Endothelial cell of umbilical vein (primary cell): ENCODE measurements around the gene ZNRF3. TPM values are rescaled to one million over a fixed set of nuclear protein-coding genes. Genes with fewer than 3 reads are reported as not detected.

Source experiments
- BruUV-seq: library from RNA; stranded (reverse); fragments of 400-500 nt; replicated peaks from 2 replicates; lab custom pipeline; 2021; lab: Mats Ljungman, UMichigan
- CTCF ChIA-PET: fragments of 300-600, 350-600 bp; sonication (Branson Sonifier 250); formaldehyde crosslinking; loops from one replicate; lab custom pipeline; 2021; ENCODE audit warnings: antibody characterized with exemption, inconsistent platforms; lab: Charles Lee
- POLR2A ChIA-PET: fragments of 300-600, 350-600 bp; sonication (Branson Sonifier 250); formaldehyde crosslinking; loops from one replicate; lab custom pipeline; 2021; ENCODE audit warnings: antibody characterized with exemption, inconsistent platforms; lab: Charles Lee
- DNase-seq: peaks from one replicate; pipeline ENCODE4 v3.0.0-alpha.2; 2011; ENCODE audit warnings: low read depth, low spot score
- FAIRE-seq: peaks from 2 replicates; lab custom pipeline; 2011; peaks lifted over from hg19 to GRCh38; lab: Jason Lieb, UNC
- H2AFZ ChIP-seq: 2 replicates; pipeline ENCODE4 v1.6.0; 2012; ENCODE audit warnings: low read depth, low read length, control low read depth, inconsistent platforms
- H3K27ac ChIP-seq: 2 replicates; pipeline ENCODE4 v1.5.1; 2011; ENCODE audit warnings: low read depth, mild to moderate bottlenecking, control low read depth, low read length, moderate library complexity; ENCODE audit not compliant: insufficient read depth
- H3K27me3 ChIP-seq, 2 experiments: 2 replicates each; pipeline versions ENCODE4 v1.6.0 to v1.6.1; 2011; ENCODE audit warnings: low read length in 2 of 2, mixed read lengths in 1 of 2; ENCODE audit not compliant: control insufficient read depth in 2 of 2, insufficient read depth in 2 of 2
- H3K36me3 ChIP-seq, 2 experiments: 2 replicates in 1 of 2; 3 replicates in 1 of 2; pipeline ENCODE4 v1.5.1; 2011; ENCODE audit warnings: low read length in 2 of 2, mild to moderate bottlenecking in 1 of 2, moderate library complexity in 1 of 2; ENCODE audit not compliant: control insufficient read depth in 2 of 2, insufficient read depth in 2 of 2; ENCODE audit errors: extremely low read depth in 1 of 2
- H3K4me1 ChIP-seq: 3 replicates; pipeline ENCODE4 v1.5.1; 2011; ENCODE audit warnings: mild to moderate bottlenecking, low read length; ENCODE audit not compliant: control insufficient read depth, insufficient read depth; ENCODE audit errors: extremely low read depth
- H3K4me2 ChIP-seq: 2 replicates; pipeline ENCODE4 v1.6.1; 2011; ENCODE audit warnings: low read length, control low read depth, mixed read lengths; ENCODE audit not compliant: insufficient read depth
- H3K4me3 ChIP-seq, 3 experiments: fragments of 200-600 bp in 1 of 3; sonication (generic), shearing (Covaris generic) in 1 of 3; replicated peaks in 1 of 3; 2 replicates each; pipeline ENCODE4 v1.5.1; 2011 to 2016; ENCODE audit warnings: control low read depth in 3 of 3, low read length in 3 of 3, mild to moderate bottlenecking in 2 of 3, inconsistent platforms in 1 of 3, low read depth in 1 of 3, moderate library complexity in 1 of 3; ENCODE audit not compliant: insufficient read depth in 1 of 3
- H3K79me2 ChIP-seq: 2 replicates; pipeline ENCODE4 v1.6.0; 2012; ENCODE audit warnings: low read length, inconsistent platforms; ENCODE audit not compliant: control insufficient read depth, insufficient read depth
- H3K9ac ChIP-seq: replicated peaks from 2 replicates; pipeline ENCODE3; 2011; ENCODE audit warnings: low read length, control low read depth; ENCODE audit not compliant: insufficient read depth; ENCODE audit errors: extremely low read depth
- H3K9me1 ChIP-seq: replicated peaks from 3 replicates; pipeline ENCODE4 v1.6.0; 2011; ENCODE audit warnings: mild to moderate bottlenecking, low read length; ENCODE audit not compliant: control insufficient read depth, insufficient read depth; ENCODE audit errors: extremely low read depth
- H3K9me3 ChIP-seq: replicated peaks from 2 replicates; pipeline ENCODE4 v1.5.1; 2012; ENCODE audit warnings: low read length, inconsistent platforms; ENCODE audit not compliant: control insufficient read depth, insufficient read depth
- H4K20me1 ChIP-seq: replicated peaks from 2 replicates; pipeline ENCODE3; 2011; ENCODE audit warnings: mild to moderate bottlenecking, low read length; ENCODE audit not compliant: control insufficient read depth, insufficient read depth; ENCODE audit errors: extremely low read depth
- EZH2 ChIP-seq: IDR thresholded peaks from 2 replicates; pipeline ENCODE4 v1.6.1; 2012; ENCODE audit warnings: borderline replicate concordance, low read depth, mild to moderate bottlenecking, moderate library complexity, low read length, inconsistent platforms; ENCODE audit not compliant: severe bottlenecking
- FOS ChIP-seq: IDR thresholded peaks from 2 replicates; pipeline ENCODE4 v1.6.1; 2011; ENCODE audit warnings: mild to moderate bottlenecking, low read length, moderate library complexity, borderline replicate concordance; ENCODE audit not compliant: insufficient read depth
- GATA2 ChIP-seq: IDR thresholded peaks from 2 replicates; pipeline ENCODE4 v1.7.0; 2011; ENCODE audit warnings: low read depth, mild to moderate bottlenecking, moderate library complexity, mixed read lengths, low read length; ENCODE audit not compliant: insufficient read length, insufficient read depth
- JUN ChIP-seq: IDR thresholded peaks from 2 replicates; pipeline ENCODE4 v1.6.1; 2011; ENCODE audit warnings: borderline replicate concordance, low read depth; ENCODE audit not compliant: insufficient read length, insufficient read depth
- MYC ChIP-seq: IDR thresholded peaks from one replicate; pipeline ENCODE4 v1.6.1; 2011; ENCODE audit warnings: mild to moderate bottlenecking, low read depth, low read length
- POLR2A ChIP-seq: IDR thresholded peaks from 2 replicates; pipeline ENCODE4 v1.6.1; 2012; ENCODE audit warnings: low read depth, mild to moderate bottlenecking, control low read depth, low read length
- POLR2AphosphoS5 ChIP-seq: IDR thresholded peaks from 2 replicates; pipeline ENCODE4 v1.6.1; 2012; ENCODE audit warnings: low read depth, mild to moderate bottlenecking, control low read depth, low read length, moderate library complexity; ENCODE audit not compliant: insufficient read depth
- dilution Hi-C: fragments of 300-500 bp; cut with MboI; formaldehyde crosslinking; loops from one replicate; pipeline ENCODE4 v1.15.0; 2019; ENCODE audit warnings: low sequenced_read_pairs; ENCODE audit not compliant: extremely low pct_ligation_motif_present
- intact Hi-C: fragments of 100-400 bp; cut with micrococcal nuclease; formaldehyde crosslinking; loops from one replicate; pipeline ENCODE4 v1.10.0; 2022
- polyA plus RNA-seq, 4 experiments: library from polyadenylated mRNA; depleted of rRNA in 3 of 4; stranded (reverse) in 3 of 4; unstranded in 1 of 4; fragments of >200 nt; gene quantifications; 2 replicates each; pipeline versions ENCODE4 v1.2.1 to v1.2.3, GENCODE V29; 2011 to 2012; ENCODE audit warnings: missing spikeins in 1 of 4
- total RNA-seq: library from RNA; stranded (reverse); gene quantifications from 2 replicates; pipeline ENCODE4 v1.2.3, GENCODE V29; 2021
- TF ChIP-seq, protein P1 (sequence below): IDR thresholded peaks from 2 replicates; pipeline ENCODE4 v1.6.1; 2011; ENCODE audit not compliant: insufficient read depth, insufficient read length
- TF ChIP-seq, protein P2 (sequence below), 2 donors: IDR thresholded peaks; 1 replicate in 1 of 2; 2 replicates in 1 of 2; pipeline ENCODE4 v1.5.1; 2011; ENCODE audit warnings: low read length in 2 of 2, mild to moderate bottlenecking in 2 of 2, moderate library complexity in 2 of 2, control low read depth in 1 of 2, inconsistent platforms in 1 of 2, low read depth in 1 of 2; ENCODE audit not compliant: insufficient read depth in 1 of 2; ENCODE audit errors: extremely low read depth in 1 of 2

Gene ZNRF3
- total and polyA plus RNA-seq, 2 donors (not counting 3 experiments of a cell fraction or from before 2014, with no cell fraction given): 2.7 to 5.2 TPM

DNA sequence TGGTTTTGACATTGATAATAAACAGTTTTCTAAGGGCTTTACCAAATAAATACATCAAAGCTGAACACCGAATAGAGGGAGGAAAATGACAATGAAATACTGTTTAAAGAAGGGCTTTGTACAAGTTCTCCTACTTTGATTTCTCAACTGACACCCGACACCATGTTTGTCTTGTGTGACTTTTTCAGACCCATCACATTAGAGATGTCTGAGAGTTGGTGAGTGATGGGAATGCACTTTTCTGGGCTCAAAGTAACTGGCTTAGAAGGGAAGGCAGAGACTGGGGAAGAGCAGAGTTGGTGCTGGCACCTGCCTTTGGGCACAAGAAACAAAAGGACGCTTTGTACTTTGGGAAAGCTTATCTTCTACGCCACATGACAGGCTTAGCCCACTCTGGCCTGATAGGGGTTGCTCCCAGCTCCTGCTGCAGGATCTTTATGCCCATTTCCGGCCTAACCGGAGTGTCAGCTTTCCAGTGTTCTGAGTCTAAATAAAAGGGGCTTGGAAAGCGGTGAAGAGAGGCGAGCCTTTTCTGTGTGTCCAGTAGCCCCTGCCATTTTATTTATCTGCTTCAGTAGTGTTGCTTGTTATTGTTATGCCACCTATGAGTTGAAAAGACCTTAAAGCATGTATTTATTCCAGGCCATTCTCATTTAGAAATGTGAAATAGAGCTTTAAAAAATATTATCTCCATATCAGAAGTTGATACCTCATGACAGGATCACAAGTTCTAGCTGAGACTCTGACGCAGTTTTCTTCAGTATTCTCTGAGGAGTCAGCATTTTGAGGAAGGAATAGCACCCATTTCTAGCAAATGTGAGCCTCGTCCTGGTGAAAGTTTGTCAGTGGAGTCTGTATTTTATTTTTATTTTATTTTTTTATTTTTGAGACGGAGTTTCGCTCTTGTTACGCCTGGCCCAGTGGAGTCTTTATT is 213.6 kb downstream of the ZNRF3 start:
- ChIA-PET CTCF (no interaction called here), POLR2A (no interaction called here)
- H3K9me1 ChIP-seq: no peaks in the 10 kb centered on the region
- no peak overlapping the region for H3K27ac ChIP-seq
- DNase-seq: no peak
- peaks cover 4 to 8% of the 10 kb centered on the region in 2 experiments for H3K27me3 ChIP-seq
- no peak overlapping the region for H3K9ac ChIP-seq
- H3K9me3 ChIP-seq: no peaks in the 10 kb centered on the region
- no peak overlapping the region for H3K4me2 ChIP-seq
- no peak overlapping the region for H3K4me3 ChIP-seq
- H4K20me1 ChIP-seq: no peaks in the 10 kb centered on the region
- dilution Hi-C loops (no loop called here), intact Hi-C loops (no loop called here)
- H2AFZ ChIP-seq: no peak overlapping the region
- H3K79me2 ChIP-seq: no peaks in the 10 kb centered on the region
- no peaks in the 10 kb centered on the region for H3K4me1 ChIP-seq
- TF ChIP-seq, protein P1, sequence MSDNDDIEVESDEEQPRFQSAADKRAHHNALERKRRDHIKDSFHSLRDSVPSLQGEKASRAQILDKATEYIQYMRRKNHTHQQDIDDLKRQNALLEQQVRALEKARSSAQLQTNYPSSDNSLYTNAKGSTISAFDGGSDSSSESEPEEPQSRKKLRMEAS: no peak
- no peak for TF ChIP-seq GATA2
- no peak for TF ChIP-seq JUN
- TF ChIP-seq, protein P2, sequence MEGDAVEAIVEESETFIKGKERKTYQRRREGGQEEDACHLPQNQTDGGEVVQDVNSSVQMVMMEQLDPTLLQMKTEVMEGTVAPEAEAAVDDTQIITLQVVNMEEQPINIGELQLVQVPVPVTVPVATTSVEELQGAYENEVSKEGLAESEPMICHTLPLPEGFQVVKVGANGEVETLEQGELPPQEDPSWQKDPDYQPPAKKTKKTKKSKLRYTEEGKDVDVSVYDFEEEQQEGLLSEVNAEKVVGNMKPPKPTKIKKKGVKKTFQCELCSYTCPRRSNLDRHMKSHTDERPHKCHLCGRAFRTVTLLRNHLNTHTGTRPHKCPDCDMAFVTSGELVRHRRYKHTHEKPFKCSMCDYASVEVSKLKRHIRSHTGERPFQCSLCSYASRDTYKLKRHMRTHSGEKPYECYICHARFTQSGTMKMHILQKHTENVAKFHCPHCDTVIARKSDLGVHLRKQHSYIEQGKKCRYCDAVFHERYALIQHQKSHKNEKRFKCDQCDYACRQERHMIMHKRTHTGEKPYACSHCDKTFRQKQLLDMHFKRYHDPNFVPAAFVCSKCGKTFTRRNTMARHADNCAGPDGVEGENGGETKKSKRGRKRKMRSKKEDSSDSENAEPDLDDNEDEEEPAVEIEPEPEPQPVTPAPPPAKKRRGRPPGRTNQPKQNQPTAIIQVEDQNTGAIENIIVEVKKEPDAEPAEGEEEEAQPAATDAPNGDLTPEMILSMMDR (IDR thresholded peaks at IDR 0.05; ENCODE audit: extremely low read depth in 1 of 2, insufficient read depth in 1 of 2, low read depth in 1 of 2, low read length in 2 of 2): no peak
- TF ChIP-seq MYC: no peak
- no peak for TF ChIP-seq POLR2AphosphoS5
- no peak for TF ChIP-seq FOS
- TF ChIP-seq POLR2A: no peak
- TF ChIP-seq EZH2: no peak
- no peak for FAIRE-seq
- no peaks in the 10 kb centered on the region for H3K36me3 ChIP-seq
- no TSS peak for BruUV-seq
